CD4-positive, alpha-beta T cell treated with Interleukin-15 for 4 hours (primary cell): ENCODE measurements around the gene FKBP10.
A peak's percentile ranks its signal among the peaks of the same experiment; 100 is the strongest.
"Not testable (repeated sequence)": the region's sequence is repeated elsewhere in the genome, so short reads cannot be mapped to it uniquely, and the experiment has no call there.

ENCODE experiments used
- DNase-seq: peaks from one replicate; pipeline ENCODE4 v3.0.0-alpha.2; 2020; ENCODE audit warnings: low spot score

The FKBP10 gene

DNA sequence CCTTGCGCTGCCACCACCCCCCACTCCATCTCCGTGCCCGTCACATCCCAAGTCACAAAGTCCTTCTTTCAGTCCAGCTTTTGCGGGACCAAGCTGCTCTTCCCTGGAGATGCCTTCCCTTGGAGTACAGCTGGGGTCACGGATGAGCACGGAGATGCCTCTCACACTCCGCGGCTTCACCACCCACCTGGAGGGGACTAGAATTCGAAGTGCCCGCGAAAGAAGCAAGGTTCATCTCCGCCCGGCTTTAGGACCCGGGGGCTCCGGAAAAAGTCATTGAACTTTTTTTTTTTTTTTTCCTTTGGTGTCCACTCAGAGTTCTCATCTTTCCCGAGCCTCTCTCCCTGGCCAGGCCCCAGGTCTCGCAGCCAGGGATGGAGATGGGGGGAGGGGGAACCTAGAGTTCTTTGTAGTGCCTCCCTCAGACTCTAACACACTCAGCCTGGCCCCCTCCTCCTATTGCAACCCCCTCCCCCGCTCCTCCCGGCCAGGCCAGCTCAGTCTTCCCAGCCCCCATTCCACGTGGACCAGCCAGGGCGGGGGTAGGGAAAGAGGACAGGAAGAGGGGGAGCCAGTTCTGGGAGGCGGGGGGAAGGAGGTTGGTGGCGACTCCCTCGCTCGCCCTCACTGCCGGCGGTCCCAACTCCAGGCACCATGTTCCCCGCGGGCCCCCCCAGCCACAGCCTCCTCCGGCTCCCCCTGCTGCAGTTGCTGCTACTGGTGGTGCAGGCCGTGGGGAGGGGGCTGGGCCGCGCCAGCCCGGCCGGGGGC is at the start of gene FKBP10:
Gene FKBP10, plus strand, starts transcription at position 624 of the 771 bp plus-strand sequence. Its CDS starts 31 bp downstream, at position 655.
- peak; percentile 23 for DNase-seq

- DNase-seq: no peak
Observed at GRCh38 chr17:41763327-41763726, 49.5 kb upstream of the FKBP10 start.

DNA sequence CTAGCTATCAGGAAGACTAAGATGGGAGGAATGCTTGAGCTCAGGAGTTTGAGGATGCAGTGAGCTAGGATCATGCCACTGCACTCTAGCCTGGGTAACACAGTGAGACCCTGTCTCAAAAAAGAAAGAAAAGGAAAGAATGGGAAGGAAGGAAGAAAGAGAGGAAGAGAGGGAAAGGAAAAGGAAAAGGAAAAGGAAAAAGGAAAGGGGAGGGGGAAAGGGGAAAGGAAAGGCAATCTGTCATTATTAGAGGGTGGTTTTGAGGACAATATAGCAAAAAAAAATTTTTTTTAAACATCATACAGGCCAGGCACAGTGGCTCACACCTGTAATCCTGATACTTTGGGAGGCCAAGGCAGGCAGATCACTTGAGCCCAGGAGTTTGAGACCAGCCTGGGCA is 46.7 kb upstream of the FKBP10 start:
- no peak for DNase-seq

DNA sequence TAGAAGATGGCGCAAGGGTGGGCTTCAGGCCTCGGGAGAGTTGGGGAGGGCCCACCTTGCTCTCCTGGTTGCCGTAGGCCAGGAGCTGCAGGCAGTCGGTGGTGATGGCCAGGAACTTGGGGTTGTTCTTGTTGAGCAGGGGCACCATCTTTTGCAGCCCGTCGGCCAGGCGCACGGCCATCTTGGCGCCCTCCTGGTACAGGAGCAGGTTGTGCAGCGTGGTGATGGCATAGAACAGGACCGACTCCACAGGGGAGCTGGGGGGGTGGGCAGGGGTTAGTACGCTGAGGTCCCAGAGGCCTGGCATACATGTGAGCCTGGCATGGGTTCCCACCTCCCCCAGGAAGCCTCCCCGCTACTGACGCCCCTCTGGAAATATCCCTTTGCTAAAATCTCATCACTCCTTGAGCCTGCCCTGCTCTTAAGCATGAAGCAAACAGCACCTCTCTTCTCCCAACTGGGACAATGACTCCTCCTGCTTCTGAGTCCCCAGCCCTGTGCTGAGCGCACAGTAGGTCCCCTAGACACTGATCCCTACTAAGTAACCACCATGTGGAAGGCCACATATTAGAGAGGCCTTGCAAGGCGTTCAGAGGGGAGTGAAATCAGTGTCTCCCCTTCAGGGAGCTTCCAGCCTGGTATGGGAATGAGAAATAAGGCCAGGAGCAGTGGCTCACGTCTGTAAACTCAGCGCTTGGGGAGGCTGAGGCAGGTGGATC is 45.3 kb upstream of the FKBP10 start:
- DNase-seq: no peak

- no peak for DNase-seq
Observed at GRCh38 chr17:41768682-41769288, 44.0 kb upstream of the FKBP10 start.

DNA sequence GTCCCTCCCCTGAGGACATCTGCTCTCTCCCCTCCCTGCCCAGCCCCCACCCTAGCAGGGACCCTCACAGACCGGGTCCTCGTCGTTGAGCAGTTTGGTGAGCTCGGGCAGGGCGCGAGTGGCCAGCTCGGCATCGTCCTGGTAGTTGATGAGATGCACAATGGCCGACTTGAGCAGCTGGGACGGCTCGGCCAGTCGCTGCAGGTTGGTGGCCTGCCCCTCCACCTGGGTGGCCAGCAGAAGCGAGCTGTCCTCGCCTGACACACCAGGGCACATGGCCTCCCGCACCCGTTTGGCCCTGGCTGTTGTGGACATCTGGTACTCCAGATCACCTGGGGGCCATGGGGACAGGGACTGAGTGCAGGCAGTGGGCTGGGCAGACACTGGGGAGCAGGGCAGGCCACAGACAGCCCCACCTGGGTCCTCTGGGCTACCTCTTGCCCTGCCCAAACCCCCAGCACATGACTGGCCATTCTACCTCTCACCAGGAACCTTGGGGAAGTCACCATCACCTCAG is 43.4 kb upstream of the FKBP10 start:
- no peak for DNase-seq

DNA sequence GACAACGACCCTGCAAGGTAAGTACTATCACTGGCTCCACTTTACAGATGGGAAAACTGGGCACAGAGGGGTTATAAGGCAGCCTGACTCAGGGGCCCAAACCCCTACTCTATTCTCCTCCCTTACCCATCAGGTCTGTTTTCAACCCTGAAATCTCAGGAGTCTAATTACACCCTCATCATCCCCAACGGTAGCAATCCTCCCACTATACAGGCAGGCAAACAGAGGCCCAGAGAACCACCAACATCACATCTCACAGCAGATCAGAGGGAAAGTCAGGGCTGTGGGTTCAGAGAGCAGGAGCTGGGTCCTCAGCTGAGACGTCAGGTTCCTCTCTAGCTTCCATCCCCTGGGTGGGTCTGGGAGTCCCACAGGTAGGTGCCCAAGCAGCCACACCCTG is 42.8 kb upstream of the FKBP10 start:
- no peak for DNase-seq

DNA sequence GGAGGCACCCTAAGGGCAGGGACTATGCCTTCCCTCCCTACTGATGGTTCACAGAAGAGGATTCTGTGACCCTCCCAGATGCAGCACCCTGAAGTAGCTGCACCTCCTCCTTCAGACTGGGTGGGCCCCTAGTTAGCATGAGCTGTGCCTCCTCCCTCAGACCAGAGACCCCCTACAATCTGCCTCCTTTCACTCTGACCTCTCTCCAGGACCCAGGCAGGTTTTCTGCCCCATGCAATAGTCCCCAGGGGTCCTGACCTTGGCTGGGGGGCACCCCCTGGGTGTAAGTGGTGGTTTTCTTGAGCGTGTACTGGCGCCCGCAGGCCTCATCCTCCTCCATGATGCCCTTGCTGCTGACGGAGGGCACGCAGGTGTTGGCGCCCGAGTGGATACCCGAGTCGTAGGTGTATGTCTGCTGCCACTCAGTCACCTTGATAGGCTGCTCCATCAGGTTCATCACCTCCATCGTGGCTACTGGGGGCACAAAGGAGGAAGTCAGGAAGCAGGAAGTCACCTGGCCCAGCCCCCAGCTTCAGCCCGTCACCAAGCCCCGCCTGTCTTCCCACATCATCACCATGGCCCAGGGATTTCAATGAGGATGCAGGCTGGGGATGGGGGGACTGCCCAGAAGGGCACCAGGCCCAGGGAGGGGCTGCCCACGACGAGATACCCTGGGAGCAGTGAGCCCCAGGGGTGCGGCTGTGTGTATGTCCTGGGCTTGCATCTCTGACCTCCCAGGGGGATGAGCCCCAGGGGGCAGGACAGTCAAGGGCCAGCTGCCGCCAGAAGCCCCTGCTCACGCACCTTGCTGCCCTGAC is 41.2 kb upstream of the FKBP10 start:
- DNase-seq: no peak

DNA sequence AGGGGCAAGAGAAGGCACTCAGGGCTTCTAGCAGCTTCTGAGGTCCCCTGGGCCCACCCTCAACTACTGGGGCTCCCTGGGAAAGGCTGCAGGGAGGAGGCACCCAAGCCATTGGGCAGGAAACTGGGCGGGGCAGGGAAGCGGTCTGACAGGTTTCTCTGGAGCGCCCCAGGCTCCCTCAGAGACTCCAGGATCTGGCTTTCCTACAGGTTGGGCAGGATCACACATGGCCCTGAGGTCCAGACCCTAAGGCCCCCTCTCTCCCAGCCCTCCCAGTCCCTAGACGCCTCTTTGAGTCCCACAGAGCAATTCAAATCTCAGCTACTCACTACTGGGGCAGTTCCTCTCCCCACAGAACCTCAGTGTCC is 40.6 kb upstream of the FKBP10 start:
- no peak for DNase-seq

DNA sequence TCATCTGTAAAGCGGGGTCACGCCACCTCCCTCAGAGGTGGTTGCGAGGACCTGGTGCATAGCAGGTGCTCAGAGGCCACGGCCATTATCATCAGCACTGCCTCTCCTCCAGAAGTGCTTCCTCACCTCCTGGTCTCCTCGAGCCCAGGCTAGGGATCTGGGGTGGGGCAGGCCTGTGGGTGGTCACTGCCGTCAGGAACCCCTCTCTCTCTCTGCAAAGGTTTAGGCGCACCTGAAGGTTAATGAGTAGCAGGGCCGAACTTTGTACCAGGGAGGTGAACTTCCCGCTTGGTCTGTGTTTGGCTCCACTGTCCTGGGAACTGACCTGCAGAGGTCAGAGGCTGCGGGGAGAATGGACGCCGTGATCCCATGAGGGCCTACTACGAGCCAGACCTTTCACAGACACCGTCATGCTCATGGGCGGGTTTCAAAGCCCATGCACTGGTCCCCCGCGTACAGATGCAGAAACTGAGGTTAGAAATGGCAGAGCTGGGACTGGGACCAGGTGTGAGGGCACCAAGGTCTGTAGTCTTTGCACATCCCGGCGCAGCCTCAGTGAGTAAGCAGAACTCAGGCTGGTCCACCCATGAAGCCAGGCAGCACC is 40.1 kb upstream of the FKBP10 start:
- no peak for DNase-seq

DNA sequence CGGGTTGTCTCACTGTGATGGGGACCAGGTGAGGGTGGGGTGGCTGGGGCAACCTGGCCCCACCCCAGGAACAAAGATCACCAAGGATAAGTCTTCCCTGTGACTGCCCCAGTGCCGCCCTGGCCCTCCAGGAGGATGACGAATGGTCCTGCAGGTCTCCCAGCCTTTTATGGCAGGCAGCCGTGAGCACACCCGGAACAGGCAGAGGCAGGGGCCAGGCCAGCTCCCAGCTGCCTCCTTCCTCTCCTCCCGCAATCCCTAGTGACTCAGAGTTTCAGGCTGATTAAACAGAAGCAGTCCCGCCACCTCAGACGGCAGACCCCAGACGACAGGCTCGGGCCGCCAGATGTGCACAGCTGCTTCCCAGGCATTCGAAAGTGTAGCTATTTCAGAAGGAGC is 39.6 kb upstream of the FKBP10 start:
- no peak for DNase-seq

DNA sequence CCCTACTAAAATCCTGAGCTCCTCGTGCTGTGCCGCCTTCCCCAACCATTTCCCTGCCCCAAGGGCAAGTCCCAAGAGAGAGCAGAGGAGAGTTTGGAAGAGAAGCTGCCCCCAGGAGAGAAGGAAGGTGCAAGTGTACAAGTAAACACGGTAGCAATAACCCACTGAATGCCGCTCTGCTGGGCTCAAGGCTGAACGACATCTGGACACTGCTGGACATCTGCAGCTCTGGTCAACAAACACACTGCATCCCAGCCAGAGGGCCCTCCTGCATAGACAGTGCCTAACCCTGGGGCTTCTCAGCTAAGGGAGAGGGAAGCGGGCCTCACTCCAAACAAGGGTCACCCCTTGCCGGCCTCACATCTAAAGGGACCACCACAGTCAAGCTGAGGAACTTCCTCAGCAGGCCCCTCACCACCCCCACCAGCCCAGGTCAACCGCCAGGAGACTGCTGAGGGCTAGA is 39.0 kb upstream of the FKBP10 start:
- no peak for DNase-seq

DNA sequence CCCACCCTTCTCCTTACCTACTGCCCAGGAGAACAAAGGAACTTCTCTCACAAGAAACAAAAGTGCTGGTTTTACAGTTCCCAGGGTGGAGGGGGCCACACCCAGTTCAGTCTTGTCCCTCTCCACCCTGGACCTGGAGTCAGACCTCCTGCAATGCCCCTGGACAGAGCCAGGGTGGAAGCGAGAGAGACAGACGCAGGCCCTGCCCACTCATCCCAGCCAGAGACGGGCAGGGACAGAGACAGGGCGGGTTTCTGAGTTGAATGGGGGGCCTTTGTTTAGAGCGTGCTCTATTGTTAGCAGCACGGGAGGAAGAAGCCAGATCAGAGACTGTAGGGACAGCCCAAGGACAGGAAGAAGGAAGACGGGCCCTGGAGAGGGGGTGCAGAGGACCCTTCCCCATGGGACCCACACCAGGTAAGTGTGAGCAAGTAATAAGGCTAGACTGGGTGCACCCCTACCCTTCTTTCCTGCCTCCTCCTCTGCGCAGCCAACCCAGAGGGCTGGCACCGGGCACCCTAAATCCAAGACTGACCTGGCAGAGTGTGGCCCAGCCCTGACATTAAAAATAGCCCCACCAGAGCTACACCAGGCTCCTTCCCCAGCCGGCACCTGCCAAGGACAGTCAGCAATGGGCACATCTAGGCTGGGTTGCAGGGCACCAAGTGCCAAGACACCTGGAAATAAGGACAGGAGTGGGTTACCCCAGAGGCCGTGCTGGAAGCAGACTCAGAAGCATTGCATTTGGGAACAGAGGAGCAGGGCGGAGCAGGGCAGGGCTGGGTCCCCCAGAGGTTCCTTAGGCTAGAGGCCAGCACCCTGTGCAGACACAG is 37.2 kb upstream of the FKBP10 start:
- DNase-seq: no peak

- DNase-seq: not testable (repeated sequence)
Observed at GRCh38 chr17:41776262-41776900, 36.4 kb upstream of the FKBP10 start.

DNA sequence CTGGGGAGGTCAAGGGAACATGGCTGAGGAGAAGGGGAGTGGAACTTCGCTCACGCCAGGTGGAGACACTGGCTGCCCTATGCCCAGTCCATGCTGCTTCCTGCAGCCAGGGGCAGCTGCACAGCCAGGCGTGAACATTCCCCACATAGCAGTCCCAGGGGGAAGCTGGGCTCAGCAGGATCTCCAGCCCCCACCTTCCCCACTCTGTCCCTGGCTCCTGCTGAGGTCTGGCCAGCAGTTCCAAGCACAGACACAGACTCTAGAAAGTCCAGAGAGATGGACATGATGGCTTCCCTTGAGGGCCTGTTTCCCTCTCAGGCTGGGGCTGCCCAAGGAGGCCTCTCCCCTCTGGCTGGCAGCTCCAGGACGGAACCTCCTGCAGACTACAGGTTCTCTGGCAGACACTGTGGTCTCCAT is 35.6 kb upstream of the FKBP10 start:
- no peak for DNase-seq

DNA sequence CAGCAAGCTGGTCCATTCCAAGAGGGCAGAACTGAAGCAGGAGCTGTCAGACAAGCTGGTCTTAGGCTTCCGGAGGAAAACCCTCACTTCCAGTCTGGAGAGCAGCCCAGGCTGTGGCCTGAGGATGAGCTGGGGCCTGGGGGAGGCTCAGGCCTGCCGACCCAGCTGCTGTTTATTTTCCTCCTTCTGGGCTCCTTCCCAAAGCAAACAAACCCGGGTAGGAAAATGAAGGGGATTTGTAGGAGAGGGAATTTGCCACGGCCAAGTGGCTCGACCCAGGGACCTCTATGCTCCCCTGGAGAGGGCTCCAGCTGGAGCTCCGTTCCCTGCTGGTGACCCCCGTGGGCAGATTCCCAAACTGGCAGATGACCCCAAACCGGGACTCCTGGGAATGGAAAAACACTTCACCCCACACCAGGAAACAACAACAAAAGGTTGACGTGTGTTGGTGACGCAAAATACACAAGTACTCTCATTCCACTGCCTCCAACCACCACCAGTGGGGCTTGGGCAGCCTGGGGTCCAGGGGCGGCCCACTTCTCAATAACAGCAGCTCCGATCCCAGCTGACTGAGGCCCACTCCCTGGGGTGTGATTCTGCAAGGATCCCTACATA is 35.1 kb upstream of the FKBP10 start:
- DNase-seq: no peak

DNA sequence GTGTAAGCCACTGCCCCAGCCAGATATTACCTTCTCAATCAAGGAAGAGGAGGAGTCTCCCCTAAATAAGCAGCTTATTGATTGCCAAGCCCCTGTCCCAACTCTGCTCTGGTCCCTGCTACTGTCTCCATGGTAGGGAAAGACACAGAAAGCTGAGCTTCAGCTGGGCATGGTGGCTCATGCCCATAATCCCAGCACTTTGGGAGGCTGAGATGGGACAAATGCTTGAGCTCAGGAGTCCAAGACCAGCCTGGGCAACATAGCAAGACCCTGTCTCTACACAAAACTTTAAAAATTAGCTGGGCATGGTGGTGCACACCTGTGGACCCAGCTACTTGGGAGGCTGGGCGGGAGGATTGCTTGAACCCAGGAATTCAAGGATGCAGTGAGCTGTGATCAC is 32.9 kb upstream of the FKBP10 start:
- no peak for DNase-seq

GRCh38 chr17:41781404-41782110 is 31.2 kb upstream of the FKBP10 start:
- DNase-seq: no peak

DNA sequence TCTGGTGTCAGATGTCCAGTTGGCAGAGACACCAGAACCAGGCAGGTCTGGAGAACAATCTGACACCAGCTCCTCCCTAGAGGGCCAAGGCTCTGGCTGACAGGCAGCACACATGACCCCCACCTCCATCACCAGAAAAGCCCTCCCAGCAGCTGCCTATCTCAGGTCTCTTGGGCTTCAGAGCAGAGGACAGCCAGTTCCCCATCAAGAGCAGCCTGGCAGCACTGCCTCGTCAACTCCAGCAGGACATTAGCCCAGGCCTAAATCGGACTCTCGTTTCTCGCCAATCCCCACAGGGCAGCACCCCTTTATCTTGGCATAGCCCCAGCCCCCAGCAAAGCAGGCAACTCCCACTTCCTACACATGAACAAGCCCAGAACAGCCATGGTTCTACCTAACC is 30.7 kb upstream of the FKBP10 start:
- no peak for DNase-seq
